B cell (primary cell): ENCODE data around the gene KDM5D. TPM values are rescaled to one million over a fixed set of nuclear protein-coding genes. Genes with fewer than 3 reads are reported as not detected.

Source experiments
- ATAC-seq: fragments of 200-7000 bp; cut with Tn5 transposase; one replicate; pipeline ENCODE4 v1.10.0; 2021; ENCODE audit warnings: low read depth, mild to moderate bottlenecking, moderate number of reproducible peaks, moderate library complexity
- CTCF ChIA-PET: fragments of 350-600 bp; sonication (Branson Sonifier 250); formaldehyde crosslinking; loops from one replicate; lab custom pipeline; 2021; ENCODE audit warnings: antibody characterized with exemption, inconsistent platforms; lab: Charles Lee
- POLR2A ChIA-PET: fragments of 350-600 bp; sonication (Branson Sonifier 250); formaldehyde crosslinking; loops from one replicate; lab custom pipeline; 2021; ENCODE audit warnings: antibody characterized with exemption; lab: Charles Lee
- DNase-seq: peaks from one replicate; pipeline ENCODE4 v3.0.0; 2013
- H2AFZ ChIP-seq: 2 replicates; pipeline ENCODE4 v1.6.1; 2012; ENCODE audit warnings: mild to moderate bottlenecking, low read depth, low read length; ENCODE audit not compliant: insufficient read depth, poor library complexity, severe bottlenecking
- H3K27ac ChIP-seq, 2 donors: 1 replicate in 1 of 2; 2 replicates in 1 of 2; pipeline ENCODE4 v1.5.1; 2012 to 2013; ENCODE audit warnings: low read length in 2 of 2, mild to moderate bottlenecking in 2 of 2, moderate library complexity in 1 of 2
- H3K27me3 ChIP-seq, 4 experiments: fragments of 200-600 bp in 1 of 4; sonication (generic) in 1 of 4; replicated peaks in 1 of 4; 1 replicate in 2 of 4; 2 replicates in 2 of 4; pipeline versions ENCODE4 v1.6.1 to v1.7.0; 2013 to 2016; ENCODE audit warnings: low read length in 3 of 4, mild to moderate bottlenecking in 2 of 4, mixed read lengths in 1 of 4, moderate library complexity in 1 of 4; ENCODE audit not compliant: insufficient read depth in 4 of 4, control insufficient read depth in 3 of 4; ENCODE audit errors: control extremely low read depth in 1 of 4
- H3K36me3 ChIP-seq, 2 experiments: replicated peaks in 1 of 2; 1 replicate in 1 of 2; 2 replicates in 1 of 2; pipeline versions ENCODE4 v1.6.1 to v1.7.1; 2013; ENCODE audit warnings: low read length in 1 of 2; ENCODE audit not compliant: insufficient read depth in 2 of 2, control insufficient read depth in 1 of 2; ENCODE audit errors: control extremely low read depth in 1 of 2, extremely low read depth in 1 of 2
- H3K4me1 ChIP-seq, 2 donors: fragments of 200-600 bp in 1 of 2; sonication (generic) in 1 of 2; 1 replicate in 1 of 2; 2 replicates in 1 of 2; pipeline versions ENCODE4 v1.5.1 to v1.6.1; 2013 to 2017; ENCODE audit warnings: low read length in 2 of 2; ENCODE audit not compliant: control insufficient read depth in 2 of 2, insufficient read depth in 2 of 2
- H3K4me2 ChIP-seq: replicated peaks from 2 replicates; pipeline ENCODE3; 2012; ENCODE audit warnings: mild to moderate bottlenecking, low read depth, low read length; ENCODE audit not compliant: poor library complexity, severe bottlenecking
- H3K4me3 ChIP-seq, 5 experiments: fragments of 200-600 bp in 1 of 5; sonication (generic) in 1 of 5; 1 replicate in 3 of 5; 2 replicates in 2 of 5; pipeline versions ENCODE4 v1.5.1 to v1.7.0; 2011 to 2016; ENCODE audit warnings: low read length in 4 of 5, mild to moderate bottlenecking in 4 of 5, low read depth in 2 of 5, control low read depth in 1 of 5, moderate library complexity in 1 of 5; ENCODE audit not compliant: insufficient read depth in 1 of 5; ENCODE audit errors: control extremely low read depth in 1 of 5, extremely low read depth in 1 of 5
- H3K79me2 ChIP-seq: fragments of 200-600 bp; sonication (generic); one replicate; pipeline ENCODE4 v1.6.0; 2016; ENCODE audit warnings: low read length; ENCODE audit not compliant: control insufficient read depth, insufficient read depth
- H3K9ac ChIP-seq: fragments of 200-600 bp; sonication (generic); 2 replicates; pipeline ENCODE4 v1.6.1; 2017; ENCODE audit warnings: mild to moderate bottlenecking, low read length, moderate library complexity
- H3K9me3 ChIP-seq, 3 donors: one replicate each; pipeline versions ENCODE4 v1.6.1 to v1.7.1; 2013; ENCODE audit warnings: low read length in 2 of 3; ENCODE audit not compliant: control insufficient read depth in 2 of 3, insufficient read depth in 1 of 3; ENCODE audit errors: control extremely low read depth in 1 of 3
- H4K20me1 ChIP-seq: 2 replicates; pipeline ENCODE4 v1.6.0; 2012; ENCODE audit warnings: mild to moderate bottlenecking, low read length; ENCODE audit not compliant: insufficient read depth, control insufficient read depth, poor library complexity, severe bottlenecking
- H3K27ac Mint-ChIP-seq: one replicate; pipeline ENCODE4 v1.8.0; 2021; ENCODE audit warnings: mixed read lengths
- H3K27me3 Mint-ChIP-seq: one replicate; pipeline ENCODE4 v1.8.0; 2021; ENCODE audit warnings: mixed read lengths
- H3K4me1 Mint-ChIP-seq: one replicate; pipeline ENCODE4 v1.8.0; 2021; ENCODE audit warnings: mixed read lengths
- H3K4me3 Mint-ChIP-seq: one replicate; pipeline ENCODE4 v1.8.0; 2021; ENCODE audit warnings: mixed read lengths
- H3K9me3 Mint-ChIP-seq: one replicate; pipeline ENCODE4 v1.8.0; 2022; ENCODE audit warnings: mixed read lengths; ENCODE audit not compliant: insufficient read depth
- CTCF ChIP-seq: fragments of 200-600 bp; IDR thresholded peaks from one replicate; pipeline ENCODE4 v1.8.0; 2022; ENCODE audit warnings: antibody characterized with exemption, mild to moderate bottlenecking
- EZH2 ChIP-seq: IDR thresholded peaks from 2 replicates; pipeline ENCODE4 v1.6.1; 2012; ENCODE audit warnings: borderline replicate concordance, low read depth, mild to moderate bottlenecking, moderate library complexity, low read length; ENCODE audit not compliant: insufficient read depth, poor library complexity, severe bottlenecking
- WGBS: methylation state at CpG from one replicate; pipeline ENCODE4 v1.1.5; 2013; ENCODE audit warnings: missing lambda C conversion rate; ENCODE audit not compliant: insufficient coverage; 5-methylcytosine and 5-hydroxymethylcytosine counted together
- intact Hi-C: fragments of 100-400 bp; cut with micrococcal nuclease; formaldehyde crosslinking; loops from one replicate; pipeline ENCODE4 v1.10.0; 2022
- polyA plus RNA-seq: library from polyadenylated mRNA; depleted of rRNA; stranded (reverse); fragments of >200 nt; gene quantifications from 2 replicates; pipeline ENCODE4 v1.2.3, GENCODE V29; 2012
- total RNA-seq, 2 donors: library from RNA; stranded (reverse); fragments of 120-200 nt in 1 of 2; gene quantifications; 1 replicate in 1 of 2; 2 replicates in 1 of 2; pipeline versions ENCODE4 v1.2.3 to v1.2.4, GENCODE V29; 2013 to 2022

The KDM5D gene
- total and polyA plus RNA-seq, 2 donors (not counting 1 experiment from before 2014, with no cell fraction given), result 193 TPM; not detected in 1

- H3K4me1 ChIP-seq, result peaks cover 0 to 9% of the 10 kb centered on the region in 2 donors
- no peak for DNase-seq
- no peak for ATAC-seq
- no peaks in the 10 kb centered on the region for H4K20me1 ChIP-seq
- no peak overlapping the region for H3K27ac Mint-ChIP-seq
- no peak overlapping the region for H2AFZ ChIP-seq
- no peak overlapping the region for H3K4me3 ChIP-seq
- H3K4me1 Mint-ChIP-seq, result peaks cover 33% of the 10 kb centered on the region
- ChIA-PET POLR2A (no interaction called here), CTCF (interaction anchor here (1.7 kb wide), 1 partner anchor 176 kb away, joined by 3 read pairs; no protein-coding TSS in a partner anchor)
- H3K36me3 ChIP-seq, result peaks cover 0 to 19% of the 10 kb centered on the region in 2 experiments
- no peaks in the 10 kb centered on the region for H3K79me2 ChIP-seq
- no peak overlapping the region for H3K4me2 ChIP-seq
- no CpG with 5 or more reads among the region's 8 CpGs for WGBS
- H3K27ac ChIP-seq, result no peak overlapping the region
- H3K27me3 Mint-ChIP-seq, result no peaks in the 10 kb centered on the region
- H3K9me3 ChIP-seq, result no peaks in the 10 kb centered on the region
- no peak for TF ChIP-seq EZH2
- no peak for TF ChIP-seq CTCF
- intact Hi-C loops, result loop anchor here (10.0 kb wide), 1 partner anchor 831 kb away; the partner anchor contains the start of gene EIF1AY
- no peaks in the 10 kb centered on the region for H3K27me3 ChIP-seq
- H3K9ac ChIP-seq, result no peak overlapping the region
- peak overlapping the region; percentile 95 for H3K4me3 Mint-ChIP-seq
- no peaks in the 10 kb centered on the region for H3K9me3 Mint-ChIP-seq
Observed at GRCh38 chrY:19743331-19743730, 1.2 kb downstream of the KDM5D start.

GRCh38 chrY:19742153-19742552, 2.4 kb downstream of the KDM5D start:
- TF ChIP-seq CTCF (no peak), EZH2 (no peak)
- H3K36me3 ChIP-seq, result peaks cover 0 to 19% of the 10 kb centered on the region in 2 experiments
- ATAC-seq (no peak), DNase-seq (no peak)
- H3K9me3 Mint-ChIP-seq, result no peaks in the 10 kb centered on the region
- no peak overlapping the region for H3K27ac Mint-ChIP-seq
- ChIA-PET CTCF (no interaction called here), POLR2A (no interaction called here)
- H3K27me3 Mint-ChIP-seq, result no peaks in the 10 kb centered on the region
- H3K27me3 ChIP-seq, result no peaks in the 10 kb centered on the region
- no peak overlapping the region for H2AFZ ChIP-seq
- no peak overlapping the region for H3K4me2 ChIP-seq
- H3K9ac ChIP-seq, result no peak overlapping the region
- H3K27ac ChIP-seq, result no peak overlapping the region
- H3K4me3 ChIP-seq, result no peak overlapping the region
- no peak overlapping the region for H3K4me3 Mint-ChIP-seq
- no peaks in the 10 kb centered on the region for H4K20me1 ChIP-seq
- intact Hi-C loops, result loop anchor here (10.0 kb wide), 1 partner anchor 833 kb away; the partner anchor contains the start of gene EIF1AY
- H3K4me1 Mint-ChIP-seq, result peaks cover 37% of the 10 kb centered on the region
- H3K4me1 ChIP-seq, result peaks cover 0 to 13% of the 10 kb centered on the region in 2 donors
- H3K79me2 ChIP-seq, result no peaks in the 10 kb centered on the region
- H3K9me3 ChIP-seq, result no peaks in the 10 kb centered on the region
